Stimulated activated CD4-positive, alpha-beta T cell treated with anti-CD3 and anti-CD28 coated beads, Interleukin-4, amount 100 ng/mL, for 4 hours (primary cell): ENCODE data around the gene TRNP1.

Source experiments
- DNase-seq, 2 experiments: peaks; one replicate each; pipeline ENCODE4 v3.0.0-alpha.2; 2020

The TRNP1 gene

GRCh38 chr1:27003745-27004470, 10.4 kb downstream of the TRNP1 start:
- DNase-seq, result no peak

- no peak for DNase-seq
Observed at GRCh38 chr1:27004471-27005165, 11.1 kb downstream of the TRNP1 start.

GRCh38 chr1:27005166-27005530, 11.7 kb downstream of the TRNP1 start:
- no peak for DNase-seq

GRCh38 chr1:27005648-27006496, 12.4 kb downstream of the TRNP1 start:
- no peak for DNase-seq

- no peak for DNase-seq
Observed at GRCh38 chr1:27006683-27007082, 13.2 kb downstream of the TRNP1 start.

GRCh38 chr1:27007909-27008582, 14.6 kb downstream of the TRNP1 start:
- no peak for DNase-seq

GRCh38 chr1:27009601-27010197, 16.2 kb downstream of the TRNP1 start:
- no peak for DNase-seq

GRCh38 chr1:27010226-27010994, 16.9 kb downstream of the TRNP1 start:
- DNase-seq, result no peak

- no peak for DNase-seq
Observed at GRCh38 chr1:27011058-27011764, 17.7 kb downstream of the TRNP1 start.

GRCh38 chr1:27011976-27012563, 18.6 kb downstream of the TRNP1 start:
- no peak for DNase-seq

GRCh38 chr1:27015260-27015659, 21.8 kb downstream of the TRNP1 start:
- DNase-seq, result no peak

GRCh38 chr1:27016376-27016775, 22.9 kb downstream of the TRNP1 start:
- DNase-seq, result no peak

GRCh38 chr1:27017207-27017606, 23.7 kb downstream of the TRNP1 start:
- no peak for DNase-seq

GRCh38 chr1:27018316-27018715, 24.8 kb downstream of the TRNP1 start:
- DNase-seq, result no peak

GRCh38 chr1:27021354-27022031, 28.0 kb downstream of the TRNP1 start:
- DNase-seq, result no peak

GRCh38 chr1:27025718-27026117, 32.2 kb downstream of the TRNP1 start:
- no peak for DNase-seq

- no peak for DNase-seq
Observed at GRCh38 chr1:27026621-27027574, 33.4 kb downstream of the TRNP1 start.

- DNase-seq, result no peak
Observed at GRCh38 chr1:27027575-27028250, 34.2 kb downstream of the TRNP1 start.
